GM12878 (cell line): Measurements from ENCODE around the gene ARHGEF10L.

Experiments used
- BRCA1 ChIP-seq: IDR thresholded peaks from 2 replicates; pipeline ENCODE4 v1.6.1; 2011; ENCODE audit warnings: low read depth, low read length, improper control_type of control experiment
- CTCF ChIP-seq, 3 experiments: IDR thresholded peaks in 2 of 3; conservative IDR thresholded peaks in 1 of 3; 2 replicates each; pipeline ENCODE4 v1.5.1; 2011; ENCODE audit warnings: low read depth in 3 of 3, low read length in 3 of 3, mild to moderate bottlenecking in 3 of 3, control low read depth in 2 of 3, moderate library complexity in 2 of 3, inconsistent platforms in 1 of 3, mixed read lengths in 1 of 3; ENCODE audit not compliant: control insufficient read depth in 2 of 3, insufficient read depth in 1 of 3; ENCODE audit errors: extremely low read depth in 1 of 3
- FOS ChIP-seq: IDR thresholded peaks from 3 replicates; pipeline ENCODE4 v1.6.1; 2011; ENCODE audit warnings: borderline replicate concordance; ENCODE audit not compliant: insufficient read length; ENCODE audit errors: extremely low read depth
- IKZF2 ChIP-seq, 2 experiments: fragments of 450-650 bp; IDR thresholded peaks; 2 replicates each; pipeline ENCODE4 v1.6.1; 2017; ENCODE audit warnings: mild to moderate bottlenecking in 2 of 2, moderate library complexity in 2 of 2
- MYC ChIP-seq: IDR thresholded peaks from 2 replicates; pipeline ENCODE4 v1.6.1; 2011; ENCODE audit warnings: mild to moderate bottlenecking, low read length, moderate library complexity, inconsistent platforms; ENCODE audit not compliant: insufficient read depth, insufficient replicate concordance, insufficient read length, severe bottlenecking
- RAD21 ChIP-seq: IDR thresholded peaks from 2 replicates; pipeline ENCODE4 v1.6.1; 2011; ENCODE audit warnings: mild to moderate bottlenecking, low read depth, low read length, moderate library complexity; ENCODE audit not compliant: insufficient read depth
- SRF ChIP-seq, 2 experiments: IDR thresholded peaks; 2 replicates each; pipeline ENCODE4 v1.6.1; 2011; ENCODE audit warnings: low read depth in 2 of 2, low read length in 2 of 2, mild to moderate bottlenecking in 1 of 2, moderate library complexity in 1 of 2
- STAT3 ChIP-seq: IDR thresholded peaks from 2 replicates; pipeline ENCODE4 v1.6.1; 2011; ENCODE audit warnings: low read depth, low read length, improper control_type of control experiment
- ZSCAN29 ChIP-seq: fragments of 450-650 bp; IDR thresholded peaks from 2 replicates; pipeline ENCODE4 v1.6.1; 2017; ENCODE audit warnings: mild to moderate bottlenecking, moderate library complexity

GRCh38 chr1:17704176-17704575 is 164.7 kb downstream of the ARHGEF10L start:
- TF ChIP-seq STAT3 = no peak
- no peak for TF ChIP-seq CTCF (IDR thresholded peaks at IDR 0.05 in 2 of 3, conservative IDR thresholded peaks at IDR 0.05 in 1 of 3; ENCODE audit: control insufficient read depth in 2 of 3, extremely low read depth in 1 of 3, insufficient read depth in 1 of 3, low read depth in 3 of 3, low read length in 3 of 3)
- TF ChIP-seq RAD21 = no peak
- TF ChIP-seq BRCA1 = no peak
- TF ChIP-seq MYC = no peak
- TF ChIP-seq ZSCAN29 = no peak
- TF ChIP-seq IKZF2 (IDR thresholded peaks at IDR 0.05) = no peak
- TF ChIP-seq FOS = no peak
- no peak for TF ChIP-seq SRF (IDR thresholded peaks at IDR 0.05; ENCODE audit: low read depth in 2 of 2, low read length in 2 of 2)
